K562 (cell line): ENCODE measurements around the gene ZKSCAN3. TPM values are rescaled to one million over a fixed set of nuclear protein-coding genes. Genes with fewer than 3 reads are reported as not detected.

Source experiments
- BACH1 ChIP-seq: fragments of 200-800 bp; sonication (Bioruptor generic); IDR thresholded peaks from 2 replicates; pipeline ENCODE4 v1.6.1; 2016; ENCODE audit warnings: missing genetic modification characterization, missing compliant biosample characterization
- BRD4 ChIP-seq: fragments of 200-600 bp; sonication (generic); IDR thresholded peaks from 2 replicates; pipeline ENCODE4 v1.6.1; 2017; ENCODE audit warnings: inconsistent platforms
- CREB1 ChIP-seq, 2 experiments: sonication (generic) in 1 of 2; formaldehyde crosslinking in 1 of 2; IDR thresholded peaks; 2 replicates each; pipeline versions ENCODE4 v1.6.1 to v1.8.0; 2012 to 2022; ENCODE audit warnings: inconsistent platforms in 1 of 2, mild to moderate bottlenecking in 1 of 2, missing genetic modification reagents in 1 of 2, moderate library complexity in 1 of 2
- CSDE1 ChIP-seq, 2 experiments: fragments of 450-650 bp; IDR thresholded peaks; 2 replicates each; pipeline ENCODE4 v1.6.1; 2016; ENCODE audit warnings: mild to moderate bottlenecking in 1 of 2
- EHMT2 ChIP-seq: fragments of 450-650 bp; IDR thresholded peaks from 2 replicates; pipeline ENCODE4 v1.6.1; 2018; ENCODE audit warnings: antibody characterized with exemption
- FOS ChIP-seq: IDR thresholded peaks from 3 replicates; pipeline ENCODE4 v1.6.1; 2011; ENCODE audit not compliant: insufficient read length; ENCODE audit errors: extremely low read depth
- FOXA1 ChIP-seq: fragments of 450-650 bp; IDR thresholded peaks from 2 replicates; pipeline ENCODE4 v1.6.1; 2016; ENCODE audit warnings: mild to moderate bottlenecking, borderline replicate concordance
- KDM2B ChIP-seq: fragments of 250-450 bp; sonication (Bioruptor Pico); IDR thresholded peaks from 2 replicates; pipeline ENCODE4 v1.8.0; 2021; ENCODE audit warnings: mild to moderate bottlenecking, moderate library complexity
- KLF13 ChIP-seq: fragments of 450-650 bp; IDR thresholded peaks from 2 replicates; pipeline ENCODE4 v1.6.1; 2016; ENCODE audit warnings: missing genetic modification characterization, low read depth, mild to moderate bottlenecking, missing compliant biosample characterization, moderate library complexity, borderline replicate concordance
- MAFG ChIP-seq: fragments of 450-650 bp; conservative IDR thresholded peaks from 2 replicates; pipeline ENCODE4 v1.6.1; 2016; ENCODE audit warnings: missing genetic modification characterization, missing compliant biosample characterization
- MIER1 ChIP-seq: fragments of 450-650 bp; IDR thresholded peaks from 2 replicates; pipeline ENCODE4 v1.6.1; 2016; ENCODE audit warnings: antibody characterized with exemption, mild to moderate bottlenecking, low read depth
- MTA2 ChIP-seq: fragments of 450-650 bp; IDR thresholded peaks from 2 replicates; pipeline ENCODE4 v1.6.1; 2016; ENCODE audit warnings: low read depth
- NCOR1 ChIP-seq: fragments of 450-650 bp; IDR thresholded peaks from 2 replicates; pipeline ENCODE4 v1.6.1; 2016; ENCODE audit warnings: mild to moderate bottlenecking, moderate library complexity
- POLR2AphosphoS2 ChIP-seq: IDR thresholded peaks from 2 replicates; pipeline ENCODE4 v1.6.1; 2012; ENCODE audit warnings: low read length, improper control_type of control experiment
- RCOR1 ChIP-seq, 2 experiments: IDR thresholded peaks; 2 replicates each; pipeline ENCODE4 v1.6.1; 2012; ENCODE audit warnings: low read depth in 2 of 2, low read length in 2 of 2, borderline replicate concordance in 1 of 2, improper control_type of control experiment in 1 of 2
- SAFB2 ChIP-seq: fragments of 200-400 bp; formaldehyde crosslinking; IDR thresholded peaks from 2 replicates; pipeline ENCODE4 v1.6.1; 2018; ENCODE audit warnings: borderline replicate concordance, low read length, low read depth, moderate library complexity; ENCODE audit not compliant: severe bottlenecking
- SIN3A ChIP-seq, 2 experiments: fragments of 150-350 bp in 1 of 2; IDR thresholded peaks; 2 replicates each; pipeline ENCODE4 v1.6.1; 2011 to 2016; ENCODE audit warnings: borderline replicate concordance in 2 of 2, low read depth in 2 of 2, low read length in 2 of 2, mild to moderate bottlenecking in 2 of 2, moderate library complexity in 2 of 2; ENCODE audit not compliant: control insufficient read depth in 1 of 2
- SIRT6 ChIP-seq: IDR thresholded peaks from one replicate; pipeline ENCODE4 v1.6.1; 2012; ENCODE audit warnings: low read depth, mild to moderate bottlenecking, control low read depth, inconsistent platforms, low read length, moderate library complexity
- SMAD3 ChIP-seq: fragments of 450-650 bp; formaldehyde crosslinking; conservative IDR thresholded peaks from 2 replicates; pipeline ENCODE4 v1.4.0; 2020; ENCODE audit warnings: mild to moderate bottlenecking
- SP2 ChIP-seq: IDR thresholded peaks from 2 replicates; pipeline ENCODE4 v1.6.1; 2011; ENCODE audit warnings: mild to moderate bottlenecking, low read depth, low read length, moderate library complexity; ENCODE audit not compliant: poor library complexity, severe bottlenecking; ENCODE audit errors: extremely low read depth
- TGIF2 ChIP-seq: sonication (generic); formaldehyde crosslinking; IDR thresholded peaks from 2 replicates; pipeline ENCODE4 v1.8.1; 2022; ENCODE audit warnings: mild to moderate bottlenecking, missing genetic modification reagents, moderate library complexity
- ZBED1 ChIP-seq: IDR thresholded peaks from 2 replicates; pipeline ENCODE4 v1.6.1; 2014
- ZNF217 ChIP-seq: sonication (generic); formaldehyde crosslinking; IDR thresholded peaks from 2 replicates; pipeline ENCODE4 v1.8.0; 2022; ENCODE audit warnings: mild to moderate bottlenecking, missing genetic modification reagents
- ZNF561 ChIP-seq: fragments of 450-650 bp; formaldehyde crosslinking; conservative IDR thresholded peaks from 2 replicates; pipeline ENCODE4 v1.4.0; 2020; ENCODE audit warnings: mild to moderate bottlenecking, moderate library complexity
- polyA plus RNA-seq, 8 experiments: library from polyadenylated mRNA; depleted of rRNA in 4 of 8; stranded (reverse) in 5 of 8; unstranded in 3 of 8; fragments of >200 nt; fragmentation: Nextera tagmentation in 2 of 8; fragmentation: Illumina TruSeq in 1 of 8; extraction: Ambion mirVana in 2 of 8; extraction: Trizol in 1 of 8; gene quantifications; 2 replicates each; pipeline versions ENCODE4 v1.2.1 to v1.2.3, GENCODE V29; 2011 to 2014; ENCODE audit warnings: inconsistent platforms in 1 of 8, missing spikeins in 1 of 8
- total RNA-seq, 7 experiments: library from RNA; depleted of rRNA in 6 of 7; stranded (reverse); fragments of >200 nt in 6 of 7; fragmentation: Illumina TruSeq in 2 of 7; extraction: Trizol in 2 of 7; gene quantifications; 2 replicates each; pipeline versions ENCODE4 v1.2.1 to v1.2.3, GENCODE V29; 2011 to 2021; ENCODE audit warnings: low replicate concordance in 1 of 7
- TF ChIP-seq, protein P1 (sequence below): fragments of 250-450 bp; sonication (Bioruptor Pico); IDR thresholded peaks from 2 replicates; pipeline ENCODE4 v1.4.0; 2020
- TF ChIP-seq, protein P2 (sequence below): fragments of 250-450 bp; sonication (Bioruptor Pico); IDR thresholded peaks from 2 replicates; pipeline ENCODE4 v1.4.0; 2020; ENCODE audit warnings: mild to moderate bottlenecking, moderate library complexity
- TF ChIP-seq, protein P3 (sequence below), 2 experiments: fragments of 450-650 bp in 1 of 2; sonication (generic) in 1 of 2; formaldehyde crosslinking in 1 of 2; IDR thresholded peaks in 1 of 2; conservative IDR thresholded peaks in 1 of 2; 2 replicates each; pipeline versions ENCODE4 v1.6.1 to v1.8.1; 2016 to 2023; ENCODE audit warnings: mild to moderate bottlenecking in 2 of 2, moderate library complexity in 2 of 2, inconsistent platforms in 1 of 2, missing genetic modification reagents in 1 of 2

ZKSCAN3 gene
- total and polyA plus RNA-seq, 9 of the 15 experiments (the other 6 are each of a cell fraction or from before 2014, with no cell fraction given): 3.0 to 12.4 (median 10.2) TPM

DNA sequence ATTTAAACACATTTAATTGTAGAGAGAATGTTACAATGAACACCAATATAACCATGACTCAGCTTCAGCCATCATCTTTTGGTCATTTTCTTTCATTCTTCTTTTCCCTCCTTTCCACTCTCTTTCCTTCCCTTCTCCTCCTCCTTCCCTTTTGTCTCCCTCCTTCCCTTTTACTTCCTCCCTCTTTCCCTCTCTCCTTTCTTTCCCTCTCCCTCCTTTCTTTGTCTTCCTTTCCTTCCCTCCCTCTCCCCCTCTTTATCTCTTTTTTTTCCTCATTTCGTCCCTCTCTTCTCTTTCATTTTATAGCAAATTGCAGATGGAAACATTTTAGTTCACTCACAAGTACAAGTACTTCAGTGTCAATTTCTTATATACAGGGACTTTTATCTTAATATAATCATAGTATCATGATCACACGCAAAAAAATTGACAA lies 1.8 kb downstream of the ZKSCAN3 start (continued):
- TF ChIP-seq, protein P1, sequence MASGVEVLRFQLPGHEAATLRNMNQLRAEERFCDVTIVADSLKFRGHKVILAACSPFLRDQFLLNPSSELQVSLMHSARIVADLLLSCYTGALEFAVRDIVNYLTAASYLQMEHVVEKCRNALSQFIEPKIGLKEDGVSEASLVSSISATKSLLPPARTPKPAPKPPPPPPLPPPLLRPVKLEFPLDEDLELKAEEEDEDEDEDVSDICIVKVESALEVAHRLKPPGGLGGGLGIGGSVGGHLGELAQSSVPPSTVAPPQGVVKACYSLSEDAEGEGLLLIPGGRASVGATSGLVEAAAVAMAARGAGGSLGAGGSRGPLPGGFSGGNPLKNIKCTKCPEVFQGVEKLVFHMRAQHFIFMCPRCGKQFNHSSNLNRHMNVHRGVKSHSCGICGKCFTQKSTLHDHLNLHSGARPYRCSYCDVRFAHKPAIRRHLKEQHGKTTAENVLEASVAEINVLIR (CRISPR knock-in tag): no peak
- TF ChIP-seq CREB1 (IDR thresholded peaks at IDR 0.05) (no peak), CREB1 (CRISPR knock-in tag; IDR thresholded peaks at IDR 0.05) (no peak), MTA2 (peak; percentile 73), KDM2B (CRISPR knock-in tag) (no peak), FOXA1 (no peak), SP2 (no peak), TGIF2 (CRISPR knock-in tag) (no peak), EHMT2 (peak; percentile 88), BRD4 (0 out of 2 replicates have a peak, but pooled peaks have one; percentile 30), CSDE1 (IDR thresholded peaks at IDR 0.05) (peak; percentile 71 to 87), SIRT6 (no peak), NCOR1 (peak; percentile 16; the same call in 1 of the 2 replicates), BACH1 (peak; percentile 76), SMAD3 (no peak), MAFG (peak; percentile 86), RCOR1 (IDR thresholded peaks at IDR 0.05; ENCODE audit: borderline replicate concordance in 1 of 2, low read depth in 2 of 2, low read length in 2 of 2) (no peak), ZNF217 (CRISPR knock-in tag) (no peak), FOS (no peak), ZNF561 (no peak), POLR2AphosphoS2 (no peak), KLF13 (tag) (no peak), SIN3A (IDR thresholded peaks at IDR 0.05; ENCODE audit: borderline replicate concordance in 2 of 2, control insufficient read depth in 1 of 2, low read depth in 2 of 2, low read length in 2 of 2) (no peak), SAFB2 (no peak), ZBED1 (no peak), MIER1 (peak; percentile 75; the same call in 1 of the 2 replicates)
- TF ChIP-seq, protein P2, sequence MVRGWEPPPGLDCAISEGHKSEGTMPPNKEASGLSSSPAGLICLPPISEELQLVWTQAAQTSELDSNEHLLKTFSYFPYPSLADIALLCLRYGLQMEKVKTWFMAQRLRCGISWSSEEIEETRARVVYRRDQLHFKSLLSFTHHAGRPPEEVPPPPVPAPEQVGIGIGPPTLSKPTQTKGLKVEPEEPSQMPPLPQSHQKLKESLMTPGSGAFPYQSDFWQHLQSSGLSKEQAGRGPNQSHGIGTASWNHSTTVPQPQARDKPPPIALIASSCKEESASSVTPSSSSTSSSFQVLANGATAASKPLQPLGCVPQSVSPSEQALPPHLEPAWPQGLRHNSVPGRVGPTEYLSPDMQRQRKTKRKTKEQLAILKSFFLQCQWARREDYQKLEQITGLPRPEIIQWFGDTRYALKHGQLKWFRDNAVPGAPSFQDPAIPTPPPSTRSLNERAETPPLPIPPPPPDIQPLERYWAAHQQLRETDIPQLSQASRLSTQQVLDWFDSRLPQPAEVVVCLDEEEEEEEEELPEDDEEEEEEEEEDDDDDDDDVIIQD: no peak
- TF ChIP-seq, protein P3, sequence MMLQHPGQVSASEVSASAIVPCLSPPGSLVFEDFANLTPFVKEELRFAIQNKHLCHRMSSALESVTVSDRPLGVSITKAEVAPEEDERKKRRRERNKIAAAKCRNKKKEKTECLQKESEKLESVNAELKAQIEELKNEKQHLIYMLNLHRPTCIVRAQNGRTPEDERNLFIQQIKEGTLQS (IDR thresholded peaks at IDR 0.05): peak; percentile 53
- TF ChIP-seq, protein P3 (CRISPR knock-in tag; conservative IDR thresholded peaks at IDR 0.05): no peak
